Fibroblast of upper back skin (primary cell): ENCODE data around the gene GPR55.
A peak's percentile ranks its signal among the peaks of the same experiment; 100 is the strongest.

Experiments used
- DNase-seq: peaks from one replicate; pipeline ENCODE4 v3.0.0-alpha.2; 2013

GPR55 gene

GRCh38 chr2:230877759-230878598 is 47.1 kb downstream of the GPR55 start:
- DNase-seq: no peak

GRCh38 chr2:230877116-230877758 is 47.8 kb downstream of the GPR55 start:
- no peak for DNase-seq

- DNase-seq: no peak
These were observed 49.4 kb downstream of the GPR55 start for GRCh38 chr2:230875347-230876315.

- no peak for DNase-seq
These were observed 50.2 kb downstream of the GPR55 start for GRCh38 chr2:230874876-230875275.

GRCh38 chr2:230874456-230874855 is 50.6 kb downstream of the GPR55 start:
- no peak for DNase-seq

- DNase-seq: no peak
These were observed 51.2 kb downstream of the GPR55 start for GRCh38 chr2:230873661-230874401.

- DNase-seq: no peak
These were observed 51.9 kb downstream of the GPR55 start for GRCh38 chr2:230872968-230873660.

- DNase-seq: no peak
These were observed 52.7 kb downstream of the GPR55 start for GRCh38 chr2:230872151-230872967.

- no peak for DNase-seq
These were observed 53.5 kb downstream of the GPR55 start for GRCh38 chr2:230871361-230872150.

- DNase-seq: no peak
These were observed 54.3 kb downstream of the GPR55 start for GRCh38 chr2:230870544-230871360.

- DNase-seq: no peak
These were observed 55.0 kb downstream of the GPR55 start for GRCh38 chr2:230869914-230870543.

- peak; percentile 11 for DNase-seq
These were observed 55.8 kb downstream of the GPR55 start for GRCh38 chr2:230868947-230869913.

GRCh38 chr2:230868161-230868946 is 56.7 kb downstream of the GPR55 start:
- peak; percentile 27 for DNase-seq

- peak; percentile 40 for DNase-seq
These were observed 58.1 kb downstream of the GPR55 start for GRCh38 chr2:230866756-230867523.
